GM12878 (cell line): ENCODE measurements around the gene DDX23. TPM values are rescaled to one million over a fixed set of nuclear protein-coding genes. Genes with fewer than 3 reads are reported as not detected.

Source experiments
- ASH2L ChIP-seq: fragments of 300-600, 200-600 bp; sonication (generic); IDR thresholded peaks from 2 replicates; pipeline ENCODE4 v1.6.1; 2017; ENCODE audit warnings: low read depth, mild to moderate bottlenecking, borderline replicate concordance
- CTCF ChIP-seq, 3 experiments: IDR thresholded peaks in 2 of 3; conservative IDR thresholded peaks in 1 of 3; 2 replicates each; pipeline ENCODE4 v1.5.1; 2011; ENCODE audit warnings: low read depth in 3 of 3, low read length in 3 of 3, mild to moderate bottlenecking in 3 of 3, control low read depth in 2 of 3, moderate library complexity in 2 of 3, inconsistent platforms in 1 of 3, mixed read lengths in 1 of 3; ENCODE audit not compliant: control insufficient read depth in 2 of 3, insufficient read depth in 1 of 3; ENCODE audit errors: extremely low read depth in 1 of 3
- IRF3 ChIP-seq: fragments of 450-650 bp; IDR thresholded peaks from 2 replicates; pipeline ENCODE4 v1.6.1; 2014; ENCODE audit warnings: mild to moderate bottlenecking
- NFIC ChIP-seq: IDR thresholded peaks from 2 replicates; pipeline ENCODE4 v1.6.1; 2012; ENCODE audit warnings: low read depth, mild to moderate bottlenecking, inconsistent platforms, low read length, moderate library complexity
- RBBP5 ChIP-seq: fragments of 200-600 bp; sonication (generic); conservative IDR thresholded peaks from 2 replicates; pipeline ENCODE4 v1.6.1; 2016
- SP1 ChIP-seq: IDR thresholded peaks from one replicate; pipeline ENCODE4 v1.6.1; 2011; ENCODE audit warnings: low read depth, low read length
- TCF3 ChIP-seq: IDR thresholded peaks from 2 replicates; pipeline ENCODE4 v1.6.1; 2012; ENCODE audit warnings: low read depth, mild to moderate bottlenecking, low read length, borderline replicate concordance; ENCODE audit not compliant: insufficient read depth
- USF1 ChIP-seq: IDR thresholded peaks from 2 replicates; pipeline ENCODE4 v1.6.1; 2011; ENCODE audit warnings: borderline replicate concordance, low read depth, mild to moderate bottlenecking, moderate library complexity, mixed read lengths, low read length; ENCODE audit not compliant: insufficient read depth; ENCODE audit errors: extremely low read length
- polyA plus RNA-seq, 11 experiments: library from polyadenylated mRNA; depleted of rRNA in 4 of 11; unstranded in 6 of 11; stranded (reverse) in 5 of 11; fragments of >200 nt; fragmentation: Nextera tagmentation in 4 of 11; fragmentation: Illumina TruSeq in 1 of 11; extraction: Ambion mirVana in 4 of 11; extraction: Trizol in 1 of 11; gene quantifications; 1 replicate in 1 of 11; 2 replicates in 10 of 11; pipeline versions ENCODE4 v1.2.1 to v1.2.3, GENCODE V29; 2011 to 2016; ENCODE audit warnings: inconsistent platforms in 2 of 11, missing spikeins in 2 of 11, low read depth in 1 of 11
- total RNA-seq, 4 experiments: library from RNA; depleted of rRNA in 3 of 4; stranded (reverse); fragments of >200 nt in 3 of 4; fragmentation: Illumina TruSeq in 1 of 4; extraction: Trizol in 1 of 4; gene quantifications; 2 replicates each; pipeline versions ENCODE4 v1.2.1 to v1.2.3, GENCODE V29; 2013 to 2021

Gene DDX23
- total and polyA plus RNA-seq, 10 of the 15 experiments (the other 5 are each of a cell fraction or from before 2014, with no cell fraction given), result 25.8 to 107 (median 77.4) TPM

- no peak for TF ChIP-seq USF1
- no peak for TF ChIP-seq ASH2L
- 0 out of 2 replicates have a peak, but pooled peaks have one; percentile 12 for TF ChIP-seq TCF3
- peak; percentile 17; the same call in 1 of the 2 replicates for TF ChIP-seq NFIC
- no peak for TF ChIP-seq RBBP5
- TF ChIP-seq IRF3, result no peak
- TF ChIP-seq SP1, result peak; percentile 45
- TF ChIP-seq CTCF (IDR thresholded peaks at IDR 0.05 in 2 of 3, conservative IDR thresholded peaks at IDR 0.05 in 1 of 3; ENCODE audit: control insufficient read depth in 2 of 3, extremely low read depth in 1 of 3, insufficient read depth in 1 of 3, low read depth in 3 of 3, low read length in 3 of 3), result no peak
Measured at GRCh38 chr12:48851883-48852733, at the start of gene DDX23 (continued).
